HG02588 (cell line): ENCODE data around the gene OR4N2.
"Not testable (repeated sequence)": the region's sequence is repeated elsewhere in the genome, so short reads cannot be mapped to it uniquely, and the experiment has no call there.

ENCODE experiments used
- ATAC-seq: cut with Tn5 transposase; IDR thresholded peaks from one replicate; pipeline ENCODE4 v1.9.1; 2021; ENCODE audit warnings: mild to moderate bottlenecking, moderate library complexity; ENCODE audit not compliant: unreplicated experiment

The OR4N2 gene

DNA sequence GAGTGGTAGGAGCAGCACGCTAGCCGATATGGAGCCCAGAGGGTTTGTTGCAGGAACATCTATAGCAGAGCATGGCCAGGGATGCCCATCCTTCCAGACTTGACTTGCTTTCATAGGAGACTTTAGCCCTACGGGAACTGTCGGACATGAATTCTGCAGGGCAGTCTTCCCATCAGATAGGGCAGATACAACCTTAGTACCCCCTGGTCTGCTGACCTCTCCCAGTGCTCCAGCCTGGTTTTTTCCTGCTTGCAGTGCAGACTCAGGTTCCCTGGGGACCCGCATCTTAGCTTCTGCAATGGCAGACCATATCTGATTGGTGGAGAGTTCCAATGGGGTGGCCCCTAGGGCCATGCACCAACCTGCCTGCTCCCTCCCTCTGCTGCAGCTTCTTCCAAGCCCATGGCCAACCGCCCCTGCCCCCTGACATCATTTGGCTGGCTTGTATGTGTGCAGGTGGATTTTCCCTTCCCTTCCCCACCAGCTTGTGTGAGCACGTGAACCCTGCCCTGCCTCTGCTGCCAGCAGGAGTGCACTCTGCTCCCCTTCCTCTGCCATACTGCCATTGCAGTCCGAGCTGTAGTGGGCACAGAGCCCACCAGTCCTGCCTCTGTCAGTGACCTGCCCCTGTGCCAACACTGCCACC lies 30.8 kb downstream of the OR4N2 start:
- not testable (repeated sequence) for ATAC-seq

DNA sequence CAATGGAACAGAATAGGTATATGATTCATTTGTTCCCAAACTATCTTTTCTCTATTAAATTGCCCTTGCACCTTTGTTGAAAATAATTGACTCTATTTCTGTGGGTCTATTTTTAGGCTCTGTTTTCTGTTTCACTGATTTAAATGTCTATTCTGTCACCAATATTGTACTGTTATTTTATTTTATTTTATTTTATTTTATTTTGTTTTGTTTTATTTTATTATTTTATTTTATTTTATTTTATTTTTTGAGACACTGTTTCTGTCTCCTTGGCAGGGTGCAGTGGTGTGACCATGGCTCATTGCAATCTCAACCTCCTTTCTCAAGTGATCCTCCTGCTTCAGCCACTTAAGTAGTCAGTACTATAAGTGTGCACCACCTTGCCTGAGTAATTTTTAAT lies 34.9 kb downstream of the OR4N2 start:
- no peak for ATAC-seq

DNA sequence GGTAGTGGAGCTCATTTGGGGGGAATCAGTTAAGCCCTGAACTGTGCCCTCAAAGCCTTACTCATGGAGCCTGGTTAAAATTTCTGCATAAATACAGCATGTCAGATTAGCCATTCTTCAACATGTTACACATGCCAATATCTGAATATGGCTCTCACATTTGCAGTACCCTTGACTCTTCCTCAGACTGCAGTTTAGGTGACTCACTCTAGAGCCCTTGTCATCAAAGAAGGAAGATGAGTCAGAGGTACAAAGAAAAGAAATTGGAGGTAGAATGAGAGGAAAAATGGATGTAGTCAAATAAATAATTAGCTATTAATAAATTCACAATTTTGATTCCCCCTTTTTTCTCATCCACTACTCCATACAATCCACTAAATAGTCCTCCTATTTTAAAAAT lies 47.8 kb downstream of the OR4N2 start:
- ATAC-seq: no peak

DNA sequence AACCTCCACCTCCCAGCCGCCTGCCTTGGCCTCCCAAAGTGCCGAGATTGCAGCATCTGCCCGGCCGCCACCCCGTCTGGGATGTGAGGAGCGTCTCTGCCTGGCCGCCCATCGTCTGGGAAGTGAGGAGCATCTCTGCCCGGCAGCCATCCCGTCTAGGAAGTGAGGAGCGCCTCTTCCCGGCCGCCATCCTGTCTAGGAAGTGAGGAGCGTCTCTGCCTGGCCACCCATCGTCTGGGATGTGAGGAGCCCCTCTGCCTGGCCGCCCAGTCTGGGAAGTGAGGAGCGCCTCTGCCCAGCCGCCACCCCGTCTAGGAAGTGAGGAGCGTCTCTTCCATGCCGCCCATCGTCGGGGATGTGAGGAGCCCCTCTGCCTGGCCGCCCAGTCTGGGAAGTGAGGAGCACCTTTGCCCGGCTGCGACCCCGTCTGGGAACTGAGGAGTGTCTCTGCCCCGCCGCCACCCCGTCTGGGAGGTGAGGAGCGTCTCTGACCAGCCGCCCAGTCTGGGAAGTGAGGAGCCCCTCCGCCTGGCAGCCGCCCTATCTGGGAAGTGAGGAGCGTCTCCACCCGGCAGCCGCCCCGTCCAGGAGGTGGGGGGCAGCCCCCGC lies 62.6 kb downstream of the OR4N2 start:
- not testable (repeated sequence) for ATAC-seq

DNA sequence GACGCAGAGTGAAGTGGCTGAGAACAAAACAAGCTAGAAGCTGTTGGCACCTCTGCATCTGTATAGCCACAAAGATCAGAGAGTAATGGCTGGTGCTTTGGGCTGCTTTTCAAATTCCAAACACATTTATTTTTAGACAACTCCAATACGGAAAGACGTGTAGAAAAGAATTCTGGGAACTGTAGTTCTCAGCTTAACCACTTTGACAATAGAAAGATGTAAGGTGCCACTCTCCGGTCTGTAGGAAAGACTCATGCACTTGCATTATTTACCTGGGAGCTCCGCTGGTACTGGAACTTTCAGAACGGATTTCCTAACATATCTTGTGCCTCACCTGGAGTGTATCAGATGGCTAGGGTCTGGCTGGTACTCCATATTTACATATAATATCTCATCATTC lies 69.6 kb downstream of the OR4N2 start:
- no peak for ATAC-seq

DNA sequence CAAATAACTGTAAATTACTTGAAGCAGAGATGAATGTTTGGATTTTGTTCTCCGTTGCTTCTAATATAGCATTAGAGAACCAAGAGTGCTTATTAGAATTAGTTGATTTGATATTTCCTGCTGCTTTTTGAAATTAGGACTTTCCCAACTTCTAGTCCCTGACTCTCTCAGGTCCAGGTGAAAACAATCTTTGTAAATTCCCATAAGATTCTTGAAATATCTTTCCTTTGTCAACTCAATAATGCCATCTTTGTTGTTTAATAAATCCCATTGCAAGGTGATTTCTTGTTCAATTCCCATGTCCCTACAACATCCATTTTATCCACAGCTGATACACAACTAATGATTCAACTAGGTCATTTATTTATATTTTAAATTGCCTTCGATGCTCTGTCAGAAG lies 71.3 kb downstream of the OR4N2 start, which contains the start of gene OR4K2:
Gene OR4K2, plus strand, starts transcription at position 301 of the 400 bp plus-strand sequence. CDS start 1,126 bp downstream, outside the sequence.
- ATAC-seq: no peak

DNA sequence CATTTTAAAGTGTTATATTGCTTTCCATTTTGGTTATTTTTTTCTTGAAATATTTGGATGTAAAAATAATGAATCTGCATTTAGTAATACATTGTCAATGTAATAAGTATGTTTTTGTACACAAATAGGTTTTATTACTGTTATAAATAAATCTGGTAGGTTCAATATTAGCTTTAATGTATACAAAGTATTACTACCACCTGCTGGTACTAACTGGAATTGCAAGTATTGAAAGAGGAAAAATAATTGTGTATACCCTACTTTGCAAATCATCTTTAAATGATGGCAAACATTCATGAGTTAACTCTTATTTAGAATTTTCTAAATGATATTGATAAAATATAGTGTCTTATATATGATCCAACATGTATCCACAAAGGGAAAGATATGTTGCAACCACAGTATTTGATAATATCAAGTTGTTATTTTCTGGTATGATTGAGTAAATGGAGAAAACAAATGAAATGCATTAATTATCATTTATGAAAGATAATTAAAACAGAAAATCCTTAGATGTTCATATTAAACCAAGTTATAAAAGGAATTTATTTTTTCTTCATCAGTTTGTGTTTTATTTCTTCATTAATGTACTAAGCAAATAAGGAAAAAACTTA lies 74.6 kb downstream of the OR4N2 start:
- no peak for ATAC-seq
